H1 (cell line): ENCODE results near the gene EPHA2. TPM values are rescaled to one million over a fixed set of nuclear protein-coding genes. Genes with fewer than 3 reads are reported as not detected.

Experiments used
- CTCF ChIA-PET: fragments of 300-600 bp; sonication (Branson Sonifier 250); formaldehyde crosslinking; loops from one replicate; lab custom pipeline; 2021; ENCODE audit not compliant: partially characterized antibody; lab: Charles Lee
- POLR2A ChIA-PET: fragments of 300-600 bp; sonication (Branson Sonifier 250); formaldehyde crosslinking; loops from one replicate; lab custom pipeline; 2021; ENCODE audit warnings: inconsistent platforms; ENCODE audit not compliant: partially characterized antibody; lab: Charles Lee
- DNase-seq, 2 experiments: peaks; one replicate each; pipeline versions ENCODE4 v3.0.0 to v3.0.0-alpha.2; 2010 to 2022; ENCODE audit warnings: low spot score in 2 of 2, low read depth in 1 of 2, mixed read lengths in 1 of 2
- FAIRE-seq: peaks from 2 replicates; lab custom pipeline; 2011; peaks lifted over from hg19 to GRCh38; lab: Jason Lieb, UNC
- H2AFZ ChIP-seq: 2 replicates; pipeline ENCODE4 v1.8.1; 2012; ENCODE audit warnings: low read length, inconsistent platforms
- H2AK5ac ChIP-seq: 2 replicates; pipeline ENCODE4 v1.6.1; 2013; ENCODE audit warnings: low read depth, low read length
- H2BK120ac ChIP-seq: replicated peaks from 2 replicates; pipeline ENCODE3; 2013; ENCODE audit warnings: low read depth, low read length, inconsistent platforms
- H2BK12ac ChIP-seq: 2 replicates; pipeline ENCODE4 v1.6.1; 2013; ENCODE audit warnings: low read depth, low read length
- H2BK15ac ChIP-seq: 2 replicates; pipeline ENCODE4 v1.6.1; 2013; ENCODE audit warnings: low read length
- H2BK20ac ChIP-seq: 2 replicates; pipeline ENCODE4 v1.6.1; 2013; ENCODE audit warnings: low read length
- H2BK5ac ChIP-seq: 2 replicates; pipeline ENCODE4 v1.6.1; 2013; ENCODE audit warnings: low read depth, low read length
- H3K14ac ChIP-seq: 2 replicates; pipeline ENCODE4 v1.6.1; 2013; ENCODE audit warnings: inconsistent platforms; ENCODE audit not compliant: insufficient read length
- H3K18ac ChIP-seq: 2 replicates; pipeline ENCODE4 v1.6.1; 2013; ENCODE audit warnings: low read length; ENCODE audit errors: extremely low read depth
- H3K23ac ChIP-seq: 2 replicates; pipeline ENCODE4 v1.6.1; 2013; ENCODE audit warnings: inconsistent platforms; ENCODE audit not compliant: insufficient read length
- H3K23me2 ChIP-seq: 2 replicates; pipeline ENCODE4 v1.6.1; 2013; ENCODE audit warnings: low read depth, low read length
- H3K27ac ChIP-seq: 2 replicates; pipeline ENCODE4 v1.6.1; 2011; ENCODE audit warnings: low read depth, low read length, inconsistent platforms
- H3K27me3 ChIP-seq, 4 experiments: replicated peaks in 1 of 4; 1 replicate in 1 of 4; 2 replicates in 3 of 4; pipeline versions ENCODE4 v1.6.1 to v1.8.1; 2011 to 2013; ENCODE audit warnings: low read length in 3 of 4, mild to moderate bottlenecking in 3 of 4, inconsistent platforms in 2 of 4, mixed read lengths in 2 of 4, moderate library complexity in 1 of 4; ENCODE audit not compliant: control insufficient read depth in 3 of 4, insufficient read depth in 3 of 4; ENCODE audit errors: extremely low read depth in 1 of 4
- H3K36me3 ChIP-seq, 4 experiments: 2 replicates each; pipeline versions ENCODE4 v1.6.1 to v1.8.1; 2011 to 2013; ENCODE audit warnings: mild to moderate bottlenecking in 4 of 4, low read length in 3 of 4, moderate library complexity in 2 of 4, control low read depth in 1 of 4, inconsistent platforms in 1 of 4; ENCODE audit not compliant: insufficient read depth in 4 of 4, control insufficient read depth in 2 of 4
- H3K4ac ChIP-seq: replicated peaks from 2 replicates; pipeline ENCODE3; 2013; ENCODE audit warnings: low read length, low read depth, mixed read lengths, inconsistent platforms; ENCODE audit not compliant: insufficient read length
- H3K4me1 ChIP-seq, 4 experiments: replicated peaks in 1 of 4; 1 replicate in 1 of 4; 2 replicates in 3 of 4; pipeline versions ENCODE4 v1.6.1 to v1.8.1; 2011 to 2013; ENCODE audit warnings: low read length in 3 of 4, inconsistent platforms in 2 of 4, mixed read lengths in 1 of 4; ENCODE audit not compliant: insufficient read depth in 4 of 4, control insufficient read depth in 3 of 4
- H3K4me2 ChIP-seq, 2 experiments: 2 replicates each; pipeline versions ENCODE4 v1.6.1 to v1.8.1; 2011 to 2013; ENCODE audit warnings: low read depth in 2 of 2, low read length in 2 of 2, control low read depth in 1 of 2, inconsistent platforms in 1 of 2, mild to moderate bottlenecking in 1 of 2; ENCODE audit not compliant: insufficient read depth in 1 of 2
- H3K4me3 ChIP-seq, 4 experiments: fragments of 200-600, 300-600 bp in 1 of 4; sonication (generic), shearing (Covaris generic), sonication (Bioruptor Twin) in 1 of 4; 2 replicates each; pipeline versions ENCODE4 v1.5.1 to v1.8.1; 2011 to 2016; ENCODE audit warnings: low read length in 4 of 4, low read depth in 3 of 4, control low read depth in 2 of 4, inconsistent platforms in 2 of 4, mild to moderate bottlenecking in 2 of 4, mixed read lengths in 1 of 4, moderate library complexity in 1 of 4; ENCODE audit not compliant: insufficient read depth in 2 of 4; ENCODE audit errors: extremely low read depth in 1 of 4
- H3K56ac ChIP-seq: replicated peaks from 2 replicates; pipeline ENCODE3; 2013; ENCODE audit warnings: low read depth, mild to moderate bottlenecking, mixed read lengths, low read length, inconsistent platforms; ENCODE audit not compliant: insufficient read length
- H3K79me1 ChIP-seq: 2 replicates; pipeline ENCODE4 v1.6.1; 2013; ENCODE audit warnings: low read depth, low read length, control low read depth
- H3K79me2 ChIP-seq, 2 experiments: 2 replicates each; pipeline versions ENCODE4 v1.6.1 to v1.8.1; 2012 to 2013; ENCODE audit warnings: low read length in 2 of 2, mild to moderate bottlenecking in 2 of 2, inconsistent platforms in 1 of 2; ENCODE audit not compliant: insufficient read depth in 2 of 2, control insufficient read depth in 1 of 2
- H3K9ac ChIP-seq, 4 experiments: replicated peaks in 1 of 4; 1 replicate in 1 of 4; 2 replicates in 3 of 4; pipeline versions ENCODE4 v1.6.1 to v1.8.1; 2011 to 2013; ENCODE audit warnings: low read depth in 3 of 4, low read length in 3 of 4, control low read depth in 2 of 4, mild to moderate bottlenecking in 2 of 4, moderate library complexity in 2 of 4, inconsistent platforms in 1 of 4; ENCODE audit errors: extremely low read depth in 1 of 4
- H3K9me3 ChIP-seq, 2 experiments: 2 replicates each; pipeline versions ENCODE4 v1.6.1 to v1.8.1; 2012 to 2013; ENCODE audit warnings: mild to moderate bottlenecking in 2 of 2, moderate library complexity in 2 of 2, control low read depth in 1 of 2, inconsistent platforms in 1 of 2, low read depth in 1 of 2, low read length in 1 of 2, mixed read lengths in 1 of 2; ENCODE audit not compliant: insufficient read depth in 2 of 2
- H4K20me1 ChIP-seq, 2 experiments: replicated peaks in 1 of 2; 2 replicates each; pipeline versions ENCODE3 to v1.8.1; 2011 to 2013; ENCODE audit warnings: inconsistent platforms in 2 of 2, low read length in 2 of 2, mild to moderate bottlenecking in 1 of 2; ENCODE audit not compliant: insufficient read depth in 2 of 2, control insufficient read depth in 1 of 2
- H4K5ac ChIP-seq: 2 replicates; pipeline ENCODE4 v1.6.1; 2013; ENCODE audit warnings: low read length, low read depth, mixed read lengths, inconsistent platforms; ENCODE audit not compliant: insufficient read length
- H4K8ac ChIP-seq: 2 replicates; pipeline ENCODE4 v1.8.0; 2013; ENCODE audit warnings: mild to moderate bottlenecking, moderate library complexity, low read length, inconsistent platforms; ENCODE audit not compliant: insufficient read depth; ENCODE audit errors: extremely low read depth
- H4K91ac ChIP-seq: replicated peaks from 2 replicates; pipeline ENCODE3; 2013; ENCODE audit warnings: low read length, mixed read lengths, inconsistent platforms; ENCODE audit not compliant: insufficient read length
- CHD2 ChIP-seq: IDR thresholded peaks from 2 replicates; pipeline ENCODE4 v1.6.1; 2012; ENCODE audit warnings: low read length, improper control_type of control experiment
- JUND ChIP-seq: IDR thresholded peaks from 2 replicates; pipeline ENCODE4 v1.6.1; 2011; ENCODE audit warnings: mild to moderate bottlenecking, improper control_type of control experiment, low read length
- KDM5A ChIP-seq: fragments of 200-600 bp; IDR thresholded peaks from 2 replicates; pipeline ENCODE4 v1.7.1; 2012; ENCODE audit warnings: mild to moderate bottlenecking, low read length, inconsistent platforms, mixed read lengths
- POU5F1 ChIP-seq: IDR thresholded peaks from 2 replicates; pipeline ENCODE4 v1.6.1; 2011; ENCODE audit warnings: low read depth, mild to moderate bottlenecking, low read length, moderate library complexity
- SIX5 ChIP-seq: IDR thresholded peaks from 2 replicates; pipeline ENCODE4 v1.6.1; 2011; ENCODE audit warnings: mild to moderate bottlenecking, low read depth, low read length
- WGBS, 2 experiments: shearing (Covaris generic) in 1 of 2; methylation state at CpG; one replicate each; pipeline versions ENCODE4 v1.1.6 to v1.1.7; 2013 to 2015; ENCODE audit warnings: low lambda C conversion rate in 2 of 2, mixed read lengths in 2 of 2, inconsistent platforms in 1 of 2, low coverage in 1 of 2, missing lambda C conversion rate in 1 of 2; ENCODE audit not compliant: insufficient replicate concordance in 2 of 2, insufficient coverage in 1 of 2, insufficient read length in 1 of 2; ENCODE audit errors: extremely low coverage in 1 of 2, missing lambda C conversion rate in 1 of 2; 5-methylcytosine and 5-hydroxymethylcytosine counted together
- polyA plus RNA-seq, 7 experiments: library from polyadenylated mRNA; depleted of rRNA in 3 of 7; stranded (reverse) in 5 of 7; unstranded in 2 of 7; fragments of >200 nt in 5 of 7; fragments of 200-250 nt in 2 of 7; gene quantifications; 1 replicate in 5 of 7; 2 replicates in 1 of 7; 4 replicates in 1 of 7; pipeline versions ENCODE4 v1.2.1 to v1.2.3, GENCODE V29; 2011 to 2013; ENCODE audit warnings: missing spikeins in 2 of 7, mixed read lengths in 2 of 7
- total RNA-seq: library from RNA; stranded (reverse); fragmentation: NEBNext Ultra II Directional; extraction: Animal tissue kit (Norgen Biotek cat#: 25700); gene quantifications from 2 replicates; pipeline ENCODE4 v1.2.1, GENCODE V29; 2021
- TF ChIP-seq, protein P1 (sequence below): IDR thresholded peaks from 2 replicates; pipeline ENCODE4 v1.6.1; 2012; ENCODE audit warnings: inconsistent platforms
- TF ChIP-seq, protein P2 (sequence below): IDR thresholded peaks from 2 replicates; pipeline ENCODE4 v1.6.1; 2011; ENCODE audit warnings: low read depth, mild to moderate bottlenecking, low read length; ENCODE audit not compliant: insufficient read depth

EPHA2 gene
- total and polyA plus RNA-seq, 2 of the 8 experiments (the other 6 are each of a cell fraction or from before 2014, with no cell fraction given): 26.8 to 33.6 TPM

DNA sequence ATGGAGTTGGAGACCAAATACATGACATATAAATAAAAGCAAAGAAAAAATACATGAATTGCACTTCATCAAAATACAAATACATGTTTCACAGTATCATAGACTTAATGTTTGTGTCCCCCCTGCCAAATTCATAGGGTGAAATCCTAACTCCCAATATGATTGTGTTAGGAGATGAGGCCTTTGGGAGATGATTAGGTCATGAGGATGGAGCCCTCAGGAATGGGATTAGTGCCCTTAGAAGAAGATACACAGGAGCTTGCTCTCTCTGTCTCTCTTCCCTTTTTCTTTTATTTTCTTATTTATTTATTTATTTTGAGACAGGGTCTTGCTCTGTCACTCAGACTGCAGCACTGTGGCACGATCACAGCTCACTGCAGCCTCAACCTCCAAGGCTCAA lies 56.5 kb downstream of the EPHA2 start:
- DNase-seq (no peak), FAIRE-seq (no peak)
- Histone ChIP-seq H3K36me3 (no peaks in the 10 kb centered on the region), H3K14ac (no peak overlapping the region), H3K27ac (no peak overlapping the region), H2AFZ (no peak overlapping the region), H3K4me2 (no peak overlapping the region), H2BK120ac (no peak overlapping the region), H3K9ac (no peak overlapping the region), H4K20me1 (no peaks in the 10 kb centered on the region), H2BK12ac (no peak overlapping the region), H3K4me3 (no peak overlapping the region), H3K18ac (no peak overlapping the region), H3K27me3 (peaks cover 0 to 2% (median 0%) of the 10 kb centered on the region in 4 experiments; a peak in 1 of 7 replicates), H3K9me3 (peaks cover 6 to 8% of the 10 kb centered on the region in 2 experiments), H4K5ac (no peak overlapping the region), H2BK5ac (no peak overlapping the region), H2AK5ac (no peak overlapping the region), H4K8ac (no peak overlapping the region), H3K23me2 (peaks cover 5% of the 10 kb centered on the region; the same call in 1 of the 2 replicates), H3K79me1 (no peaks in the 10 kb centered on the region), H4K91ac (no peak overlapping the region), H3K23ac (no peak overlapping the region), H3K4ac (no peak overlapping the region), H3K56ac (no peak overlapping the region), H2BK15ac (no peak overlapping the region), H3K4me1 (no peaks in the 10 kb centered on the region; a peak in 1 of 7 replicates), H3K79me2 (no peaks in the 10 kb centered on the region), H2BK20ac (no peak overlapping the region)
- 100% methylated on average over 1 of the region's 1 CpG; no CpG with 5 or more reads in 1 of the 2 experiments for WGBS, 2 experiments
- ChIA-PET POLR2A (no interaction called here), CTCF (interaction anchor here (1.0 to 2.0 kb wide), 4 partner anchors 17 to 145 kb away, joined by 3 to 9 read pairs (median 6); no protein-coding TSS in a partner anchor)
- TF ChIP-seq, protein P1, sequence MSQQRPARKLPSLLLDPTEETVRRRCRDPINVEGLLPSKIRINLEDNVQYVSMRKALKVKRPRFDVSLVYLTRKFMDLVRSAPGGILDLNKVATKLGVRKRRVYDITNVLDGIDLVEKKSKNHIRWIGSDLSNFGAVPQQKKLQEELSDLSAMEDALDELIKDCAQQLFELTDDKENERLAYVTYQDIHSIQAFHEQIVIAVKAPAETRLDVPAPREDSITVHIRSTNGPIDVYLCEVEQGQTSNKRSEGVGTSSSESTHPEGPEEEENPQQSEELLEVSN: no peak
- TF ChIP-seq POU5F1: no peak
- TF ChIP-seq CHD2: no peak
- no peak for TF ChIP-seq JUND
- no peak for TF ChIP-seq KDM5A
- TF ChIP-seq, protein P2, sequence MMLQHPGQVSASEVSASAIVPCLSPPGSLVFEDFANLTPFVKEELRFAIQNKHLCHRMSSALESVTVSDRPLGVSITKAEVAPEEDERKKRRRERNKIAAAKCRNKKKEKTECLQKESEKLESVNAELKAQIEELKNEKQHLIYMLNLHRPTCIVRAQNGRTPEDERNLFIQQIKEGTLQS: no peak
- no peak for TF ChIP-seq SIX5
